HG03575 (cell line): Measurements from ENCODE around the gene ABCG8.

Experiments
- ATAC-seq: cut with Tn5 transposase; IDR thresholded peaks from one replicate; pipeline ENCODE4 v1.9.1; 2021; ENCODE audit not compliant: unreplicated experiment, insufficient number of reproducible peaks, low FRiP score; ENCODE audit errors: extremely low read depth

Gene ABCG8

GRCh38 chr2:43838560-43839267 lies at the start of gene ABCG8, which contains the start of gene ABCG5:
ABCG8 (plus strand) TSS chr2:43838971; CDS start chr2:43839054, 83 bp downstream.
ABCG5 (minus strand) TSS chr2:43838839; CDS start chr2:43838679, 160 bp downstream.
- no peak for ATAC-seq

DNA sequence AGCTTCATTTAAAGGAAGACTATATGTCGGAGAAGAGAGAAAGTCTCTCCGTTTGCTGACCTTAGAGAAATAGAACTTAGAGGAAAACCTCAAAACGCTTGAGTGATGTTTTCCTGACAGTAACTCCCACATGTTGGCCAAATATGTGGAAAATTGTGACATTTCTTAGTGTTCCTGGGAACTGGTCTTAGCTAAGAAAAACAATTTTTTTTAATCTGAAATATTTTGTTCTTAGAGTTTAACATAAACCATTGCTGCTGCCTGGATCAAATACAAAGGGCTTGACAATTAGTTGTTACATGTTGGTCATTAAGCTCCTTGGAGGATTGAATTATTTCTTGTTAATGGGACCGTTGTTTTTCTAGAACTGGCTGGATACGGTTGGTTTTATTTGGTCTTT lies 48.6 kb upstream of the ABCG8 start:
- no peak for ATAC-seq

GRCh38 chr2:43791035-43791765 lies 47.6 kb upstream of the ABCG8 start:
- no peak for ATAC-seq

GRCh38 chr2:43792653-43793052 lies 46.1 kb upstream of the ABCG8 start:
- no peak for ATAC-seq

DNA sequence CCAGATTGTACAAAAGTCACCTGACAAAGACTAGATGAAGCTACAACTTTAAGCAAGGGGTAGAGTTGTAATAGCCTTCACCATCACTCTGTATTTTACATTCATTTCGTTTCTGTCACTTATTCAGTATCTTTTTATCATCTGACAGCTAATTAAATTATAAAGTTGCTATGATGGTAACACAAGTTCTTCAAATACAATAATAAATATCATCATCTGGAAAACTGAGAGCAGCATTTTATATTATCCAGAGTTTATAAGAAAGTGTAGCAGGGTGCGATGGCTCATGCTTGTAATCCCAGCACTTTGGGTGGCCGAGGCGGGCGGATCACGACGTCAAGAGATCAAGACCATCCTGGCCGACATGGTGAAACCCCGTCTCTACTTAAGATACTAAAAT lies 43.8 kb upstream of the ABCG8 start:
- ATAC-seq, result no peak

DNA sequence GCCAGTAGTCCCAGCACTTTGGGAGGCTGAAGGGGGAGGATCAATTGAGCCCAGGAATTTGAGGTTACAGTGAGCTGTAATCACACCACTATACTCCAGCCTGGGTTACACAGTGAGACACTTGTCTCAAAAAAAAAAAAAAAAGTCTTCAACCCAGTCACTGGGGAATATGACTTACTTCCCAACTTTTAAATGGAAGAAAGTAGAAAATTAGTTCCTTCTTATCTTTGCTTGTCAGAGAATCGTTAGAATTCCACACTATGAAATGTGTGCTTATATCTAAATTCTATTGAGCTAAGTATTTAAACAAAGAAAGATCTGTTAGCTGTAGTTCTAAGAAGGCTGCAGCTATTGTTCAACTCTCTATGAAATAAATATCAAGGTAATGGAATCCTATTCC lies 42.6 kb upstream of the ABCG8 start:
- ATAC-seq, result no peak

DNA sequence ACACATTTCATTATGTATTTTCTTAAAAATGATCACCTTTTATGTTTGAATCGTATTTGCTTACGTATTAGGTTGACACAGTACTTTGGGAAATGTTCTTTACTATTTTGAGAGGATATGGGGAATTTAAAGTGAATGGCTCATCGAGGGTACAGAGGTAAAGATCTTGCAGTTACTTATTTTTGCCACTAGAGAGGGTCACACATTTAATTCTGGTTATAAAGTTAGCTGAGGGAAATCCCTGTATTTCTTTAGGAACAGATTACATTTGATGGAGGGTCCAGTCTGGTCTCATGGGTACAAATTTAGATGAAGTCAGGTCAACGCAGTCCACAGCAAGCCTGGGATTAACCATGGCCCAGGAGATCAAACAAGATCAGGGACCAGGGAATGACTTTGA lies 40.5 kb upstream of the ABCG8 start:
- ATAC-seq, result no peak

- no peak for ATAC-seq
These were observed 37.9 kb upstream of the ABCG8 start for GRCh38 chr2:43800894-43801293.

DNA sequence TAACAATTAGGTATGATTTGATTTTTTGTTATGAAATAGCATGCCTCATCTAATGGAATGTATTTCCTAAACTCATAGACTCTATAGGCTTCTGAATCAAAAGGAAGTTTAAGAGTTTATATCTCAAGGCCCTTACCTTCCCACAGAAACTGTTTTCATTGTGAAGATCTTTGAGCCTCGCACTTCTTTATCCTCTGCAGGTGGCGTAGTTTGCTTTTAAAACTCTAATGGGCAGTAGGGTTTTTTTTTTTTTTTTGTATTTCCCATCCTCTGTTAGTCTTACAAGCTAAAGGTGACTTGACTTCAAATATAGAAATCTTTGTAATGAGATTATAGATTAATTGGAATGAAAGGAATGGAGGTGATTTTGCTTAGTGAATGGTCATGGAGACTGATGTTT lies 36.6 kb upstream of the ABCG8 start:
- ATAC-seq, result no peak

- no peak for ATAC-seq
These were observed 35.7 kb upstream of the ABCG8 start for GRCh38 chr2:43803113-43803512.

GRCh38 chr2:43806719-43807031 lies 32.1 kb upstream of the ABCG8 start:
- no peak for ATAC-seq

GRCh38 chr2:43810452-43810851 lies 28.3 kb upstream of the ABCG8 start:
- no peak for ATAC-seq

- ATAC-seq, result no peak
These were observed 27.9 kb upstream of the ABCG8 start for GRCh38 chr2:43810888-43811287.

GRCh38 chr2:43812006-43812405 lies 26.8 kb upstream of the ABCG8 start:
- ATAC-seq, result no peak

DNA sequence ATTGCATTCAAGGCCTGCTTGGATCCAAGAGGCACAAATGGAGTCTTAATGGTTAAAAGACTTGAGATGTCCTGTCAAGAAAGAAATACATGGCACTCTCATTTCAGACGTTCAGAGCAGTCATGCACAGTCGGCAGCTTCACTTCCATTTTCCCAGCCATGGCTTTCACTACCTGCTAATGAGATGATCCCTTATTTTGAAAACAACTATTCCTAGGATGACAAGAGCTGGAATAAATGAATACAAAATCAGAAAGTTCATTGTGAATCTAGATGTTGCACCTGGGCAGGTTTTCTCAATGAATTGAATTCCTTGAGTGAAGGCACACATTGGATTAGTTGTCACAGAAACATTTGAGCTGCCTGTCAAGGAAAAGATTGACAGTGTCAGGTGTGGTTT lies 25.8 kb upstream of the ABCG8 start:
- no peak for ATAC-seq

DNA sequence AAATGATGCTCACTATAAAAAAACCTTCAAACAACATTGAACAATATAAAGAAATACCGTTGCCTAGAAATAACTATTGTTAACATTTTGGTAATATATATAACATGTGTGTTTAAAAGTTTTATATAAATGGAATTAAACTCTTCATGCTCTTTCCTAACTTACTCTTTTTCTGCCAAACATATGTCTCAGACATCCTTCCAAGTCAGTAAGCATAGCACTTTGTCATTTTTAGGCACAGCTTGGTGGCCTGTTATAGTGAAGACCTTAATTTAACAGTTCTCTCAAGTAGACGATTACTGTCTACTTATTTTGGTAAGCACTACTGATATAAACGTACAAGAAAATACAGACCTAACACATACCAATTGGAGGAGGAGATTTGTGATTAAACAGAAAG lies 24.1 kb upstream of the ABCG8 start:
- no peak for ATAC-seq

GRCh38 chr2:43818761-43819160 lies 20.0 kb upstream of the ABCG8 start:
- no peak for ATAC-seq

DNA sequence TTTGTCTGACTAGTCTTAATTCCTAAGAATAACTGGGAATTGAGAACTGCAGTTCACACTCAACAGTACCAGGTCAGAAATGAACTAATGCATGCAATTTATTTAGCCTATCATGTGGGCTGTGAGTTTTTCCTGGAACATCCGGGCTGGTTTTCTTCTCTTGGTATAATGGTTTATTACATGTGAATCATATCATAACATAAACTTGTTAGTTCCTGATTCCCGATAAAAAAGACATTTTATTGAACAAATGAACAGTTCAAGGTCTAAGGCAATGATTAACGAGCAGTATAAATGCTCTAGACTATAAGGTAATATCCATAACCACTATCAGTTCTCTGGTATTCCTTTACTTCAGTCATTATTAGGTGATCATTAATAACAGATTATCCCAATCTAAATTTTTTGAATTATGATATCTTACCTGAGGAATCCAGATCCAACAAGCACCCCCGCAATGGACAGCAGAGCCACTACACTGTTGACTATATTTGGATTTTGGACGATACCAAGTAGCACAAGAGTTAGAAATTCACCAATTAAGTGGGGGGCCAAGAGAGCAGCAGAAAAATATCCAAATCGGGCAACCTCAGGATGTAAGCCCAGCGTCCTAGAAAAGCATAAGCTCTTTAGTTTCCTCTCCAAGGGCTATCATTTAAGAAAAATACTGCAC lies 19.1 kb upstream of the ABCG8 start:
- ATAC-seq, result no peak

DNA sequence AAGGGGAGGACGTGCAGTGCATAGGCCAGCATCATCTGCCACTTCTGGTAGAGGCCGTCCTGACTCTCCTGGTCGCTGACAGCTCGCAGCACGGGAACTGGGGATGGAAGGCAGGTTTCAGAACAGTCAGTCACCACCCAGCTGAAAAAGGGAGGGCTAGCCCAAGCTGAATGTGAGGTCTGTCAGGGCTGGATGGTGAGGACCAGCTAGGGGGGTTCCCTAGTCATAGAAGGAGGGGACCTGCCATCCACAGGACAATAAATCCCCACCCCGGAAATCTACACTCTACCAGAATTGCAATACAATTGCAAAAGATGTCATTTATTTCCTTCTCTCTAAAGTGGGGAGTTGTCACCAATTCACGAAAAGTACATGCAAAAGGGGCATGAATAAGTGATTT lies 15.9 kb upstream of the ABCG8 start:
- no peak for ATAC-seq

DNA sequence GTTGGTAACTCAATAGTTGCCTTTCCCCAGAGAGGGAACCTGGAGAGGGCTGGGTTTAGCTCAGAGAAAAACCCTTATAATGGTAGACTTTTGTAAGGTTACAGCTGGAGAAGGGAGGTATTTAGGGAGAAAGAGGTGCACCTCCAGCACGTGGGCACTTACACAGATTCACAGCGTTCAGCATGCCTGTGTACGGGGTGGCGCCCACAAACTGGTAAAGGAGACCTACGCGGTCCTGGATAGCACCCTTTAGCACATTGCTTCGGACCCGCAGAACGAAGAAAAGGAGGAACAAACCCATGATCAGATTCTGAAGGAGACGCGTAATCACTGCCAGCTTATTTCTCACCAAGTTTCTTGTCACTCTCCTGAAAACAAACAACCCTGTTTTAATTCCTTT lies 15.0 kb upstream of the ABCG8 start:
- ATAC-seq, result no peak
